Esophagus muscularis mucosa (tissue), 3 donors: Measurements from ENCODE around the gene ATF6.
A peak's percentile ranks its signal among the peaks of the same experiment; 100 is the strongest.

Experiments used
- POLR2A ChIP-seq: fragments of 450-650 bp; IDR thresholded peaks from one replicate; pipeline ENCODE4 v1.6.1; 2017; ENCODE audit warnings: antibody characterized with exemption, moderate library complexity, mild to moderate bottlenecking, low read depth
- TF ChIP-seq, protein P1 (sequence below), 3 experiments: fragments of 200-600 bp in 2 of 3; fragments of 450-650 bp in 1 of 3; sonication (generic) in 2 of 3; IDR thresholded peaks; one replicate each; pipeline ENCODE4 v1.5.1; 2017 to 2019; ENCODE audit warnings: antibody characterized with exemption in 3 of 3, mild to moderate bottlenecking in 2 of 3, moderate library complexity in 1 of 3

DNA sequence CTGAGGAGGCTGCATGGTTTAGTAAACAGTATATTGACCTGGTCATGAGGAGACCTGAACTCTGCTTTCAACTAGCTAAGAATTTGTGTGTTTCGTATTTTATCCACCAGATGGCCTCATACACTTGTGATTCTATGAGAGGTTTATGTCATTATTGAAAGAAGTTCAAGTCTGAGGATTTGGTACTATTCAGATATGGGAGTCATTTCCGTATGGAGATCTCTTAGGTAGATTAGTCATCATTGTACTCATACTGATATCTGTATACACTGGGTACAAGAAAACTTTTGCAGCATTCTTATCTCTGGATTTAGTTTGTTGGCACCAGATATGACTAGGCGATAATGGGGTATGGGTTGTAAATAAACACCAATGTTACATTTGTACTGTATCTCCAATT is 26.6 kb downstream of the ATF6 start:
- TF ChIP-seq, protein P1, sequence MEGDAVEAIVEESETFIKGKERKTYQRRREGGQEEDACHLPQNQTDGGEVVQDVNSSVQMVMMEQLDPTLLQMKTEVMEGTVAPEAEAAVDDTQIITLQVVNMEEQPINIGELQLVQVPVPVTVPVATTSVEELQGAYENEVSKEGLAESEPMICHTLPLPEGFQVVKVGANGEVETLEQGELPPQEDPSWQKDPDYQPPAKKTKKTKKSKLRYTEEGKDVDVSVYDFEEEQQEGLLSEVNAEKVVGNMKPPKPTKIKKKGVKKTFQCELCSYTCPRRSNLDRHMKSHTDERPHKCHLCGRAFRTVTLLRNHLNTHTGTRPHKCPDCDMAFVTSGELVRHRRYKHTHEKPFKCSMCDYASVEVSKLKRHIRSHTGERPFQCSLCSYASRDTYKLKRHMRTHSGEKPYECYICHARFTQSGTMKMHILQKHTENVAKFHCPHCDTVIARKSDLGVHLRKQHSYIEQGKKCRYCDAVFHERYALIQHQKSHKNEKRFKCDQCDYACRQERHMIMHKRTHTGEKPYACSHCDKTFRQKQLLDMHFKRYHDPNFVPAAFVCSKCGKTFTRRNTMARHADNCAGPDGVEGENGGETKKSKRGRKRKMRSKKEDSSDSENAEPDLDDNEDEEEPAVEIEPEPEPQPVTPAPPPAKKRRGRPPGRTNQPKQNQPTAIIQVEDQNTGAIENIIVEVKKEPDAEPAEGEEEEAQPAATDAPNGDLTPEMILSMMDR (IDR thresholded peaks at IDR 0.05), result peak; percentile 59 to 61 (median 61)
- TF ChIP-seq POLR2A, result no peak
